Neural cell (in vitro differentiated cells): ENCODE results near the gene THOC2. TPM values are rescaled to one million over a fixed set of nuclear protein-coding genes. Genes with fewer than 3 reads are reported as not detected.

ENCODE experiments used
- H2AFZ ChIP-seq: fragments of 200-600, 300-800 bp; sonication (generic), shearing (Covaris generic); 2 replicates; pipeline ENCODE4 v1.6.0; 2014; ENCODE audit warnings: low read depth, mild to moderate bottlenecking, antibody characterized with exemption, low read length, moderate library complexity
- H3F3A ChIP-seq: fragments of 200-600 bp; shearing (Covaris generic); 2 replicates; pipeline ENCODE4 v1.6.1; 2016; ENCODE audit warnings: mild to moderate bottlenecking, moderate library complexity, mixed read lengths, antibody characterized with exemption, low read length; ENCODE audit not compliant: insufficient read depth, poor library complexity, severe bottlenecking
- H3K27ac ChIP-seq: fragments of 200-600, 300-800 bp; sonication (generic), shearing (Covaris generic); 2 replicates; pipeline ENCODE4 v1.5.1; 2014; ENCODE audit warnings: mild to moderate bottlenecking, low read length, moderate library complexity
- H3K27me3 ChIP-seq: fragments of 300-800, 200-600 bp; sonication (generic), shearing (Covaris generic); 2 replicates; pipeline ENCODE4 v1.6.0; 2014; ENCODE audit warnings: mild to moderate bottlenecking, low read depth, low read length, moderate library complexity; ENCODE audit not compliant: insufficient read depth
- H3K36me3 ChIP-seq: fragments of 300-800, 200-600 bp; sonication (generic), shearing (Covaris generic); 2 replicates; pipeline ENCODE4 v1.5.1; 2014; ENCODE audit warnings: mild to moderate bottlenecking, antibody characterized with exemption, low read length, moderate library complexity; ENCODE audit not compliant: insufficient read depth
- H3K4me2 ChIP-seq: fragments of 300-800, 200-600 bp; sonication (generic), shearing (Covaris generic); 2 replicates; pipeline ENCODE4 v1.6.0; 2014; ENCODE audit warnings: mild to moderate bottlenecking, low read length
- H3K4me3 ChIP-seq: fragments of 300-800, 200-600 bp; sonication (generic), shearing (Covaris generic); 2 replicates; pipeline ENCODE4 v1.5.1; 2014; ENCODE audit warnings: mild to moderate bottlenecking, low read length, moderate library complexity
- H3K79me2 ChIP-seq: fragments of 200-600 bp; shearing (Covaris generic); replicated peaks from 2 replicates; pipeline ENCODE4 v1.6.0; 2014; ENCODE audit warnings: mild to moderate bottlenecking, low read length, moderate library complexity; ENCODE audit not compliant: insufficient read depth
- H3K9ac ChIP-seq: fragments of 300-800, 200-600 bp; sonication (generic), shearing (Covaris generic); 2 replicates; pipeline ENCODE4 v1.6.1; 2016; ENCODE audit warnings: mild to moderate bottlenecking, low read length, mixed read lengths
- H3K9me2 ChIP-seq: fragments of 200-600 bp; shearing (Covaris generic); 2 replicates; pipeline ENCODE4 v1.6.1; 2016; ENCODE audit warnings: mild to moderate bottlenecking, low read length, mixed read lengths; ENCODE audit not compliant: insufficient read depth
- H3K9me3 ChIP-seq: fragments of 200-600, 300-800 bp; sonication (generic), shearing (Covaris generic); 2 replicates; pipeline ENCODE4 v1.6.1; 2016; ENCODE audit warnings: mild to moderate bottlenecking, mixed run types, low read length, moderate library complexity, mixed read lengths
- H4K20me1 ChIP-seq: fragments of 200-600 bp; shearing (Covaris generic); 2 replicates; pipeline ENCODE4 v1.6.1; 2016; ENCODE audit warnings: mild to moderate bottlenecking, mixed run types; ENCODE audit not compliant: insufficient read depth
- CTCF ChIP-seq: fragments of 450-650 bp; IDR thresholded peaks from 2 replicates; pipeline ENCODE4 v1.5.1; 2014; ENCODE audit warnings: antibody characterized with exemption, mild to moderate bottlenecking, moderate library complexity; ENCODE audit not compliant: poor library complexity, severe bottlenecking
- EP300 ChIP-seq: fragments of 450-650 bp; conservative IDR thresholded peaks from 2 replicates; pipeline ENCODE4 v1.6.1; 2014; ENCODE audit warnings: antibody characterized with exemption, mild to moderate bottlenecking, moderate library complexity; ENCODE audit not compliant: poor library complexity, severe bottlenecking
- EZH2 ChIP-seq: fragments of 200-600, 300-800 bp; shearing (Covaris generic), sonication (generic); IDR thresholded peaks from 2 replicates; pipeline ENCODE4 v1.6.1; 2014; ENCODE audit warnings: antibody characterized with exemption, low read length, borderline replicate concordance, mild to moderate bottlenecking; ENCODE audit not compliant: insufficient read depth, poor library complexity, severe bottlenecking
- MXI1 ChIP-seq: fragments of 450-650 bp; conservative IDR thresholded peaks from 2 replicates; pipeline ENCODE4 v1.6.1; 2014; ENCODE audit warnings: antibody characterized with exemption, mild to moderate bottlenecking; ENCODE audit not compliant: poor library complexity, severe bottlenecking
- POLR2AphosphoS5 ChIP-seq: IDR thresholded peaks from 2 replicates; pipeline ENCODE4 v1.6.1; 2012
- RAD21 ChIP-seq: fragments of 450-650 bp; conservative IDR thresholded peaks from 2 replicates; pipeline ENCODE4 v1.6.1; 2014; ENCODE audit warnings: antibody characterized with exemption, mild to moderate bottlenecking, moderate library complexity
- SMC3 ChIP-seq: fragments of 450-650 bp; conservative IDR thresholded peaks from 2 replicates; pipeline ENCODE4 v1.6.1; 2014; ENCODE audit warnings: antibody characterized with exemption, mild to moderate bottlenecking, moderate library complexity; ENCODE audit not compliant: poor library complexity
- TAF1 ChIP-seq: IDR thresholded peaks from 2 replicates; pipeline ENCODE4 v1.6.1; 2012; ENCODE audit warnings: low read depth
- polyA plus RNA-seq: library from polyadenylated mRNA; depleted of rRNA; stranded (reverse); fragments of >200 nt; gene quantifications from 2 replicates; pipeline ENCODE4 v1.2.3, GENCODE V29; 2014
- TF ChIP-seq, protein P1 (sequence below): IDR thresholded peaks from 2 replicates; pipeline ENCODE4 v1.6.1; 2012; ENCODE audit warnings: borderline replicate concordance

The THOC2 gene
- polyA plus RNA-seq, 1 donor from 2014 or later: 95.4 TPM

- Histone ChIP-seq H3K9me3 (no peaks in the 10 kb centered on the region), H3K79me2 (no peaks in the 10 kb centered on the region), H3K4me2 (no peak overlapping the region), H3K27ac (no peak overlapping the region), H3F3A (no peaks in the 10 kb centered on the region), H2AFZ (no peak overlapping the region), H3K27me3 (no peaks in the 10 kb centered on the region), H3K9ac (no peak overlapping the region), H4K20me1 (no peaks in the 10 kb centered on the region), H3K4me3 (no peak overlapping the region), H3K9me2 (no peaks in the 10 kb centered on the region), H3K36me3 (no peaks in the 10 kb centered on the region)
- TF ChIP-seq EP300 (no peak), CTCF (no peak), SMC3 (no peak)
- TF ChIP-seq, protein P1, sequence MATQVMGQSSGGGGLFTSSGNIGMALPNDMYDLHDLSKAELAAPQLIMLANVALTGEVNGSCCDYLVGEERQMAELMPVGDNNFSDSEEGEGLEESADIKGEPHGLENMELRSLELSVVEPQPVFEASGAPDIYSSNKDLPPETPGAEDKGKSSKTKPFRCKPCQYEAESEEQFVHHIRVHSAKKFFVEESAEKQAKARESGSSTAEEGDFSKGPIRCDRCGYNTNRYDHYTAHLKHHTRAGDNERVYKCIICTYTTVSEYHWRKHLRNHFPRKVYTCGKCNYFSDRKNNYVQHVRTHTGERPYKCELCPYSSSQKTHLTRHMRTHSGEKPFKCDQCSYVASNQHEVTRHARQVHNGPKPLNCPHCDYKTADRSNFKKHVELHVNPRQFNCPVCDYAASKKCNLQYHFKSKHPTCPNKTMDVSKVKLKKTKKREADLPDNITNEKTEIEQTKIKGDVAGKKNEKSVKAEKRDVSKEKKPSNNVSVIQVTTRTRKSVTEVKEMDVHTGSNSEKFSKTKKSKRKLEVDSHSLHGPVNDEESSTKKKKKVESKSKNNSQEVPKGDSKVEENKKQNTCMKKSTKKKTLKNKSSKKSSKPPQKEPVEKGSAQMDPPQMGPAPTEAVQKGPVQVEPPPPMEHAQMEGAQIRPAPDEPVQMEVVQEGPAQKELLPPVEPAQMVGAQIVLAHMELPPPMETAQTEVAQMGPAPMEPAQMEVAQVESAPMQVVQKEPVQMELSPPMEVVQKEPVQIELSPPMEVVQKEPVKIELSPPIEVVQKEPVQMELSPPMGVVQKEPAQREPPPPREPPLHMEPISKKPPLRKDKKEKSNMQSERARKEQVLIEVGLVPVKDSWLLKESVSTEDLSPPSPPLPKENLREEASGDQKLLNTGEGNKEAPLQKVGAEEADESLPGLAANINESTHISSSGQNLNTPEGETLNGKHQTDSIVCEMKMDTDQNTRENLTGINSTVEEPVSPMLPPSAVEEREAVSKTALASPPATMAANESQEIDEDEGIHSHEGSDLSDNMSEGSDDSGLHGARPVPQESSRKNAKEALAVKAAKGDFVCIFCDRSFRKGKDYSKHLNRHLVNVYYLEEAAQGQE: no peak
These were observed 107.4 kb downstream of the THOC2 start for GRCh38 chrX:123625477-123625876.

DNA sequence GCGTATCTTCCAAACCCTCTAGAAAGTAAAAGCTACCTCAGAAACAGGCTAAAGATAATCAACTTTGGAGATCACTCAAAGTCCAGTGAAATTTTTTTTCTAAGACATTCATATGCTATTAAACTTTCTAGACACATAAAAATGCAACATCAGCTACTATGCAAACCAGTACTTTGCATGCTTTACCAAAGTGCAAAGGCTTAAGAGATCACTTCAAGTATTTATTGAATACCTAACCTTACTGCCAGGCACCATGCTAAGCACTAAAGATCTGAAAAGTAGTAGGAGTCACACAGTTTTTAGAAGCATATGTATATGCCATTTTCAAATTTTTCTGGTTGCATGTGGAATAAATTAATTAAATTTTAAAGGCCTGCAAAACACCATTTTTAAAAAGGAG is 115.8 kb downstream of the THOC2 start:
- H3K9ac ChIP-seq: no peak overlapping the region
- H3F3A ChIP-seq: no peaks in the 10 kb centered on the region
- no peaks in the 10 kb centered on the region for H3K36me3 ChIP-seq
- H3K9me3 ChIP-seq: no peaks in the 10 kb centered on the region
- no peak overlapping the region for H3K4me2 ChIP-seq
- H3K79me2 ChIP-seq: no peaks in the 10 kb centered on the region
- H3K27ac ChIP-seq: no peak overlapping the region
- no peaks in the 10 kb centered on the region for H3K27me3 ChIP-seq
- no peak overlapping the region for H3K4me3 ChIP-seq
- no peaks in the 10 kb centered on the region for H4K20me1 ChIP-seq
- H2AFZ ChIP-seq: no peak overlapping the region
- TF ChIP-seq TAF1: no peak
- no peak for TF ChIP-seq RAD21
- no peak for TF ChIP-seq POLR2AphosphoS5
- no peak for TF ChIP-seq SMC3
- no peak for TF ChIP-seq EP300
- TF ChIP-seq EZH2: no peak
- no peak for TF ChIP-seq CTCF
- TF ChIP-seq, protein P1: no peak
- no peak for TF ChIP-seq MXI1
- no peaks in the 10 kb centered on the region for H3K9me2 ChIP-seq
